A549 (cell line): ENCODE measurements around the gene DNM3. TPM values are rescaled to one million over a fixed set of nuclear protein-coding genes. Genes with fewer than 3 reads are reported as not detected.
A peak's percentile ranks its signal among the peaks of the same experiment; 100 is the strongest.

Experiments
- ATAC-seq, 2 experiments: fragments of 200-7000 bp in 1 of 2; fragments of >200 bp in 1 of 2; cut with Nextera tagmentation in 1 of 2; cut with Tn5 transposase in 1 of 2; 3 replicates each; pipeline versions ENCODE4 v1.8.0 to v1.9.1; 2018 to 2020; ENCODE audit warnings: mild to moderate bottlenecking in 1 of 2, moderate library complexity in 1 of 2
- CTCF ChIA-PET: fragments of 300-600 bp; sonication (Branson Sonifier 250); formaldehyde crosslinking; extraction: SDS; loops from one replicate; lab custom pipeline; 2021; ENCODE audit warnings: antibody characterized with exemption, inconsistent platforms; lab: Yijun Ruan, JAX
- POLR2A ChIA-PET: fragments of 350-600 bp; formaldehyde crosslinking; extraction: SDS; loops from one replicate; lab custom pipeline; 2021; ENCODE audit warnings: antibody characterized with exemption, inconsistent platforms; lab: Yijun Ruan, JAX
- DNase-seq, 2 experiments: peaks; one replicate each; pipeline versions ENCODE4 v3.0.0 to v3.0.0-alpha.2; 2011 to 2016; ENCODE audit warnings: low read depth in 1 of 2, low spot score in 1 of 2
- FAIRE-seq: peaks from 2 replicates; lab custom pipeline; 2011; peaks lifted over from hg19 to GRCh38; lab: Jason Lieb, UNC
- H3K27ac ChIP-seq, 2 experiments: fragments of >200 bp; sonication (Bioruptor Twin); formaldehyde crosslinking; 3 replicates each; pipeline ENCODE4 v1.5.1; 2016 to 2017
- H3K4me1 ChIP-seq: fragments of >200 bp; sonication (Bioruptor Twin); formaldehyde crosslinking; 3 replicates; pipeline ENCODE4 v1.6.1; 2016
- H3K4me2 ChIP-seq: fragments of >200 bp; sonication (Bioruptor Twin); formaldehyde crosslinking; 3 replicates; pipeline ENCODE4 v1.6.1; 2016
- H3K4me3 ChIP-seq: fragments of >200 bp; sonication (Bioruptor Twin); formaldehyde crosslinking; 3 replicates; pipeline ENCODE4 v1.5.1; 2016
- H3K9me3 ChIP-seq: fragments of >200 bp; sonication (Bioruptor Twin); formaldehyde crosslinking; 3 replicates; pipeline ENCODE4 v1.6.1; 2016
- ATOH8 ChIP-seq: fragments of 250-450 bp; sonication (Bioruptor Pico); IDR thresholded peaks from 2 replicates; pipeline ENCODE4 v1.5.0; 2020; ENCODE audit warnings: low read depth, mild to moderate bottlenecking, moderate library complexity
- CEBPB ChIP-seq, 2 experiments: fragments of >200 bp in 1 of 2; sonication (Bioruptor Twin) in 1 of 2; formaldehyde crosslinking in 1 of 2; IDR thresholded peaks; 2 replicates each; pipeline ENCODE4 v1.6.1; 2012 to 2016
- CHD2 ChIP-seq: fragments of 150-350 bp; IDR thresholded peaks from 2 replicates; pipeline ENCODE4 v1.6.1; 2014; ENCODE audit warnings: low read length; ENCODE audit not compliant: partially characterized antibody
- EP300 ChIP-seq, 2 experiments: fragments of >200 bp; sonication (Bioruptor Twin); formaldehyde crosslinking; IDR thresholded peaks; 2 replicates in 1 of 2; 3 replicates in 1 of 2; pipeline ENCODE4 v1.6.1; 2016 to 2017
- ESRRA ChIP-seq: fragments of 150-350 bp; IDR thresholded peaks from 2 replicates; pipeline ENCODE4 v1.6.1; 2014; ENCODE audit warnings: mild to moderate bottlenecking, low read length, borderline replicate concordance
- FOSB ChIP-seq: fragments of 250-450 bp; sonication (Bioruptor Pico); IDR thresholded peaks from 2 replicates; pipeline ENCODE4 v1.5.0; 2020; ENCODE audit warnings: mild to moderate bottlenecking, moderate library complexity
- FOXS1 ChIP-seq: fragments of 250-450 bp; sonication (Bioruptor Pico); IDR thresholded peaks from 2 replicates; pipeline ENCODE4 v1.5.0; 2020; ENCODE audit warnings: mild to moderate bottlenecking, moderate library complexity
- HDAC2 ChIP-seq: fragments of 200-600 bp; sonication (generic); IDR thresholded peaks from 2 replicates; pipeline ENCODE4 v1.6.1; 2016
- HES2 ChIP-seq: fragments of >200 bp; sonication (Bioruptor Twin); formaldehyde crosslinking; IDR thresholded peaks from 2 replicates; pipeline ENCODE4 v1.6.1; 2016
- HMGXB4 ChIP-seq: fragments of 250-450 bp; sonication (Bioruptor Pico); IDR thresholded peaks from 2 replicates; pipeline ENCODE4 v1.5.0; 2021; ENCODE audit warnings: mild to moderate bottlenecking, moderate library complexity, borderline replicate concordance
- HOXB5 ChIP-seq: fragments of 250-450 bp; sonication (Bioruptor Pico); IDR thresholded peaks from 2 replicates; pipeline ENCODE4 v1.5.0; 2020; ENCODE audit warnings: mild to moderate bottlenecking, moderate library complexity
- JUN ChIP-seq, 2 experiments: fragments of >200 bp; sonication (Bioruptor Twin); formaldehyde crosslinking; IDR thresholded peaks; 2 replicates in 1 of 2; 3 replicates in 1 of 2; pipeline ENCODE4 v1.6.1; 2016 to 2017
- MAZ ChIP-seq: fragments of 150-350 bp; IDR thresholded peaks from 2 replicates; pipeline ENCODE4 v1.6.1; 2014; ENCODE audit warnings: antibody characterized with exemption, low read depth, low read length, borderline replicate concordance
- NR3C1 ChIP-seq: fragments of >200 bp; sonication (Bioruptor Twin); formaldehyde crosslinking; IDR thresholded peaks from 3 replicates; pipeline ENCODE4 v1.6.1; 2017
- POLR2AphosphoS2 ChIP-seq: conservative IDR thresholded peaks from 2 replicates; pipeline ENCODE4 v1.6.1; 2012; ENCODE audit warnings: low read length, improper control_type of control experiment, inconsistent platforms
- RAD21 ChIP-seq, 2 experiments: fragments of >200 bp in 1 of 2; sonication (Bioruptor Twin) in 1 of 2; formaldehyde crosslinking in 1 of 2; IDR thresholded peaks in 1 of 2; conservative IDR thresholded peaks in 1 of 2; 2 replicates in 1 of 2; 3 replicates in 1 of 2; pipeline ENCODE4 v1.6.1; 2012 to 2018; ENCODE audit warnings: inconsistent platforms in 1 of 2
- RFX5 ChIP-seq: fragments of 450-650 bp; IDR thresholded peaks from 2 replicates; pipeline ENCODE4 v1.7.1; 2014; ENCODE audit warnings: antibody characterized with exemption, mild to moderate bottlenecking, moderate library complexity
- RNF2 ChIP-seq: fragments of 200-600 bp; sonication (generic); IDR thresholded peaks from 2 replicates; pipeline ENCODE4 v1.6.1; 2016; ENCODE audit warnings: low read depth, mild to moderate bottlenecking, antibody characterized with exemption, moderate library complexity, borderline replicate concordance
- SMC3 ChIP-seq: fragments of >200 bp; sonication (Bioruptor Twin); formaldehyde crosslinking; IDR thresholded peaks from 3 replicates; pipeline ENCODE4 v1.6.1; 2018; ENCODE audit warnings: inconsistent platforms
- ZC3H11A ChIP-seq: fragments of 450-650 bp; IDR thresholded peaks from 2 replicates; pipeline ENCODE4 v1.6.1; 2014; ENCODE audit warnings: antibody characterized with exemption, mild to moderate bottlenecking
- ZFP36 ChIP-seq: fragments of 450-650 bp; IDR thresholded peaks from 2 replicates; pipeline ENCODE4 v1.6.1; 2014; ENCODE audit warnings: borderline replicate concordance; ENCODE audit not compliant: partially characterized antibody
- ZSCAN20 ChIP-seq: fragments of 250-450 bp; sonication (Bioruptor Pico); IDR thresholded peaks from 2 replicates; pipeline ENCODE4 v1.8.0; 2022; ENCODE audit warnings: mild to moderate bottlenecking, moderate library complexity
- WGBS: methylation state at CpG from one replicate; pipeline ENCODE4 v1.1.6; 2017; ENCODE audit errors: missing lambda C conversion rate; 5-methylcytosine and 5-hydroxymethylcytosine counted together
- polyA plus RNA-seq, 4 experiments: library from polyadenylated mRNA; depleted of rRNA in 3 of 4; stranded (reverse); fragments of >200 nt; fragmentation: RNase III in 1 of 4; extraction: RNeasy Plus Mini Kit Qiagen cat#74134 plus additional on column Dnase treatment in 1 of 4; gene quantifications; 2 replicates in 3 of 4; 3 replicates in 1 of 4; pipeline ENCODE4 v1.2.3, GENCODE V29; 2011 to 2017

Gene DNM3
- polyA plus RNA-seq, 2 of the 4 experiments (the other 2 are of a cell fraction), result 0.57 to 1.5 TPM

- ATAC-seq (no peak), DNase-seq (no peak)
- Histone ChIP-seq H3K4me1 (peaks cover 18% of the 10 kb centered on the region), H3K4me3 (no peak overlapping the region), H3K9me3 (no peaks in the 10 kb centered on the region), H3K27ac (no peak overlapping the region)
- CTCF ChIA-PET, result no interaction called here
- TF ChIP-seq ATOH8 (CRISPR knock-in tag) (no peak), JUN (IDR thresholded peaks at IDR 0.05) (no peak), ZSCAN20 (CRISPR knock-in tag) (no peak), POLR2AphosphoS2 (no peak), MAZ (no peak), HDAC2 (no peak), EP300 (IDR thresholded peaks at IDR 0.05) (no peak), ZC3H11A (no peak), FOXS1 (CRISPR knock-in tag) (no peak)
- TF ChIP-seq, all 56 proteins: peak for 0
- no peak for FAIRE-seq
- peak overlapping the region; percentile 31; the same call in 2 of the 3 replicates for H3K4me2 ChIP-seq
- POLR2A ChIA-PET, result no interaction called here
These were observed 343.9 kb downstream of the DNM3 start for GRCh38 chr1:172185211-172185610.

- Histone ChIP-seq H3K4me3 (no peak overlapping the region), H3K4me1 (peaks cover 17% of the 10 kb centered on the region), H3K27ac (no peak overlapping the region), H3K4me2 (no peak overlapping the region), H3K9me3 (no peaks in the 10 kb centered on the region)
- no peak for FAIRE-seq
- TF ChIP-seq HES2 (no peak), SMC3 (no peak), FOSB (no peak), RFX5 (no peak), ZC3H11A (no peak), ATOH8 (CRISPR knock-in tag) (no peak), NR3C1 (no peak), EP300 (IDR thresholded peaks at IDR 0.05) (no peak), HOXB5 (no peak), HMGXB4 (CRISPR knock-in tag) (no peak)
- ChIA-PET CTCF (no interaction called here), POLR2A (no interaction called here)
- DNase-seq, result no peak
- ATAC-seq, result no peak
- 88% methylated on average over 3 of the region's 3 CpGs for WGBS
These were observed 344.7 kb downstream of the DNM3 start for GRCh38 chr1:172185996-172186395.

- no peak for FAIRE-seq
These were observed 360.3 kb downstream of the DNM3 start for GRCh38 chr1:172201572-172201971.

More at GRCh38 chr1:172201572-172201971, 360.3 kb downstream of the DNM3 start:
- ATAC-seq (no peak), DNase-seq (no peak)
- H3K4me2 ChIP-seq, result no peak overlapping the region
- H3K9me3 ChIP-seq, result peaks cover 29% of the 10 kb centered on the region; the same call in 2 of the 3 replicates
- no peak overlapping the region for H3K4me3 ChIP-seq
- POLR2A ChIA-PET, result no interaction called here
- no peaks in the 10 kb centered on the region for H3K4me1 ChIP-seq
- WGBS, result 50% methylated on average over 3 of the region's 3 CpGs
- CTCF ChIA-PET, result no interaction called here
- H3K27ac ChIP-seq, result no peak overlapping the region
- no peak for TF ChIP-seq RAD21 (conservative IDR thresholded peaks at IDR 0.05 in 1 of 2, IDR thresholded peaks at IDR 0.05 in 1 of 2)
- TF ChIP-seq CEBPB (IDR thresholded peaks at IDR 0.05), result no peak
- TF ChIP-seq ZFP36, result no peak
- TF ChIP-seq CHD2, result no peak
- TF ChIP-seq RNF2, result no peak
- no peak for TF ChIP-seq ESRRA
- TF ChIP-seq, all 56 proteins: peak for 0
